Keratinocyte (primary cell): ENCODE results near the gene RNF149. TPM values are rescaled to one million over a fixed set of nuclear protein-coding genes. Genes with fewer than 3 reads are reported as not detected.

ENCODE experiments used
- DNase-seq: peaks from one replicate; pipeline ENCODE4 v3.0.0-alpha.2; 2011; ENCODE audit warnings: low read depth, missing footprints, low spot score
- FAIRE-seq: peaks from 2 replicates; lab custom pipeline; 2011; peaks lifted over from hg19 to GRCh38; lab: Jason Lieb, UNC
- H2AFZ ChIP-seq: 2 replicates; pipeline ENCODE4 v1.6.0; 2012; ENCODE audit warnings: low read length, control low read depth, inconsistent platforms; ENCODE audit not compliant: control insufficient read depth
- H3K27ac ChIP-seq: 2 replicates; pipeline ENCODE4 v1.5.1; 2011; ENCODE audit warnings: low read length; ENCODE audit not compliant: control insufficient read depth, insufficient read depth
- H3K27me3 ChIP-seq: 3 replicates; pipeline ENCODE4 v1.6.0; 2011; ENCODE audit warnings: low read length; ENCODE audit not compliant: control insufficient read depth, insufficient read depth; ENCODE audit errors: extremely low read depth
- H3K36me3 ChIP-seq, 2 experiments: 2 replicates in 1 of 2; 3 replicates in 1 of 2; pipeline ENCODE4 v1.5.1; 2011; ENCODE audit warnings: low read length in 2 of 2, mild to moderate bottlenecking in 1 of 2; ENCODE audit not compliant: control insufficient read depth in 2 of 2, insufficient read depth in 2 of 2; ENCODE audit errors: extremely low read depth in 1 of 2
- H3K4me1 ChIP-seq: 3 replicates; pipeline ENCODE4 v1.5.1; 2011; ENCODE audit warnings: low read length; ENCODE audit not compliant: control insufficient read depth, insufficient read depth; ENCODE audit errors: extremely low read depth
- H3K4me2 ChIP-seq: 3 replicates; pipeline ENCODE4 v1.6.0; 2011; ENCODE audit warnings: low read depth, low read length; ENCODE audit not compliant: control insufficient read depth, insufficient read depth; ENCODE audit errors: extremely low read depth
- H3K4me3 ChIP-seq, 3 experiments: fragments of 200-600 bp in 1 of 3; sonication (generic) in 1 of 3; 2 replicates in 2 of 3; 3 replicates in 1 of 3; pipeline ENCODE4 v1.5.1; 2011 to 2016; ENCODE audit warnings: low read length in 3 of 3, mild to moderate bottlenecking in 3 of 3, control low read depth in 2 of 3, inconsistent platforms in 1 of 3, low read depth in 1 of 3, mixed read lengths in 1 of 3, mixed run types in 1 of 3, moderate library complexity in 1 of 3; ENCODE audit not compliant: control insufficient read depth in 2 of 3, insufficient read depth in 2 of 3; ENCODE audit errors: extremely low read depth in 1 of 3
- H3K79me2 ChIP-seq: 2 replicates; pipeline ENCODE4 v1.6.0; 2012; ENCODE audit warnings: low read length; ENCODE audit not compliant: control insufficient read depth, insufficient read depth
- H3K9ac ChIP-seq: 3 replicates; pipeline ENCODE4 v1.6.0; 2011; ENCODE audit warnings: low read length; ENCODE audit not compliant: control insufficient read depth, insufficient read depth; ENCODE audit errors: extremely low read depth
- H3K9me1 ChIP-seq: 3 replicates; pipeline ENCODE4 v1.6.0; 2011; ENCODE audit warnings: low read length; ENCODE audit not compliant: control insufficient read depth, insufficient read depth; ENCODE audit errors: extremely low read depth
- H3K9me3 ChIP-seq: 2 replicates; pipeline ENCODE4 v1.5.1; 2012; ENCODE audit warnings: low read depth, low read length; ENCODE audit not compliant: control insufficient read depth
- H4K20me1 ChIP-seq: 3 replicates; pipeline ENCODE4 v1.6.0; 2011; ENCODE audit warnings: low read length; ENCODE audit not compliant: control insufficient read depth, insufficient read depth; ENCODE audit errors: extremely low read depth
- CTCF ChIP-seq, 3 experiments: IDR thresholded peaks in 1 of 3; conservative IDR thresholded peaks in 1 of 3; optimal IDR thresholded peaks in 1 of 3; 2 replicates in 2 of 3; 3 replicates in 1 of 3; pipeline versions ENCODE3 to v1.5.1; 2011; ENCODE audit warnings: low read length in 3 of 3, mild to moderate bottlenecking in 3 of 3, moderate library complexity in 2 of 3, control low read depth in 1 of 3, inconsistent platforms in 1 of 3; ENCODE audit not compliant: insufficient read depth in 2 of 3; ENCODE audit errors: extremely low read depth in 1 of 3
- EZH2 ChIP-seq: IDR thresholded peaks from one replicate; pipeline ENCODE4 v1.6.1; 2012; ENCODE audit warnings: inconsistent platforms, mild to moderate bottlenecking, low read length, moderate library complexity
- dilution Hi-C: fragments of 300-500 bp; cut with MboI; formaldehyde crosslinking; loops from one replicate; pipeline ENCODE4 v1.7.0; 2020; ENCODE audit warnings: low sequenced_read_pairs; ENCODE audit not compliant: extremely low pct_ligation_motif_present
- polyA plus RNA-seq, 5 experiments: library from polyadenylated mRNA; depleted of rRNA in 3 of 5; stranded (reverse) in 3 of 5; stranded (forward) in 1 of 5; unstranded in 1 of 5; fragments of >200 nt; gene quantifications; 1 replicate in 1 of 5; 2 replicates in 3 of 5; 3 replicates in 1 of 5; pipeline versions ENCODE4 v1.2.1 to v1.2.3, GENCODE V29; 2011 to 2012; ENCODE audit warnings: missing spikeins in 2 of 5, low read depth in 1 of 5, low replicate concordance in 1 of 5

RNF149 gene
- polyA plus RNA-seq, 1 donor (not counting 4 experiments of a cell fraction or from before 2014, with no cell fraction given), result 68.0 TPM

- dilution Hi-C loops, result no loop called here
- FAIRE-seq, result no peak
- no peak overlapping the region for H3K4me2 ChIP-seq
These were observed 76.4 kb downstream of the RNF149 start for GRCh38 chr2:101231937-101232730.

DNA sequence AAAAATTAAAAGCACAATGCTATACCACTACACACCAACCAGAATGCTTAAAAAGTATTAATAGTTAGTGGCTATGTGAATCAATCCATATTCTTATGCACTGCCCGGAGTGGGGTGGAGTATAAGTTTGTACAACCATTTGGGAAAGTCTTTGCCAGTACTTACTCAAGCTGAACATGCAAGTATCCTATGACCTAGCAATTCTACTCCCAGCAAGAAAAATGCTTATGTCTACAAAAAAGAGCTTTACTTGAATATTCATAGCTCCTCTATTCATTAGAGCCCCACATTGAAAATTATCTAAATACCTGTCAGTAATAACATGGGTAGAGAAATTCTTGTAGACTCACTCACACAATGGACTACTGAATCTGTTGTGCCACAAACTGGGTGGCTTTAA, 77.3 kb downstream of the RNF149 start:
- no peaks in the 10 kb centered on the region for H3K27me3 ChIP-seq
- no peak overlapping the region for H3K9ac ChIP-seq
- no peaks in the 10 kb centered on the region for H3K36me3 ChIP-seq
- FAIRE-seq (no peak), DNase-seq (no peak)
- no peak overlapping the region for H3K27ac ChIP-seq
- TF ChIP-seq EZH2, result no peak
- TF ChIP-seq CTCF (optimal IDR thresholded peaks at IDR 0.05 in 1 of 3, IDR thresholded peaks at IDR 0.05 in 1 of 3, conservative IDR thresholded peaks at IDR 0.05 in 1 of 3; ENCODE audit: extremely low read depth in 1 of 3, insufficient read depth in 2 of 3, low read length in 3 of 3), result no peak
- no peaks in the 10 kb centered on the region for H3K79me2 ChIP-seq
- dilution Hi-C loops, result no loop called here
- no peaks in the 10 kb centered on the region for H3K9me1 ChIP-seq
- H3K4me1 ChIP-seq, result no peaks in the 10 kb centered on the region
- no peak overlapping the region for H2AFZ ChIP-seq
- no peak overlapping the region for H3K4me3 ChIP-seq
- H3K9me3 ChIP-seq, result no peaks in the 10 kb centered on the region
- no peak overlapping the region for H3K4me2 ChIP-seq
- no peaks in the 10 kb centered on the region for H4K20me1 ChIP-seq

More at GRCh38 chr2:101231937-101232730, 76.4 kb downstream of the RNF149 start:
- Histone ChIP-seq H3K27me3 (no peaks in the 10 kb centered on the region), H3K36me3 (no peaks in the 10 kb centered on the region), H3K9me3 (no peaks in the 10 kb centered on the region), H2AFZ (no peak overlapping the region), H3K9ac (no peak overlapping the region), H3K4me3 (no peak overlapping the region), H3K4me1 (no peaks in the 10 kb centered on the region), H3K27ac (no peak overlapping the region), H3K79me2 (no peaks in the 10 kb centered on the region), H4K20me1 (no peaks in the 10 kb centered on the region), H3K9me1 (no peaks in the 10 kb centered on the region)
- TF ChIP-seq CTCF (optimal IDR thresholded peaks at IDR 0.05 in 1 of 3, IDR thresholded peaks at IDR 0.05 in 1 of 3, conservative IDR thresholded peaks at IDR 0.05 in 1 of 3; ENCODE audit: extremely low read depth in 1 of 3, insufficient read depth in 2 of 3, low read length in 3 of 3) (no peak), EZH2 (no peak)
- DNase-seq, result no peak
